ENCODE data around the gene PRDX5. TPM values are rescaled to one million over a fixed set of nuclear protein-coding genes. Genes with fewer than 3 reads are reported as not detected.

Gene PRDX5
- total RNA-seq, 1 donor from 2014 or later = 562 TPM

DNA sequence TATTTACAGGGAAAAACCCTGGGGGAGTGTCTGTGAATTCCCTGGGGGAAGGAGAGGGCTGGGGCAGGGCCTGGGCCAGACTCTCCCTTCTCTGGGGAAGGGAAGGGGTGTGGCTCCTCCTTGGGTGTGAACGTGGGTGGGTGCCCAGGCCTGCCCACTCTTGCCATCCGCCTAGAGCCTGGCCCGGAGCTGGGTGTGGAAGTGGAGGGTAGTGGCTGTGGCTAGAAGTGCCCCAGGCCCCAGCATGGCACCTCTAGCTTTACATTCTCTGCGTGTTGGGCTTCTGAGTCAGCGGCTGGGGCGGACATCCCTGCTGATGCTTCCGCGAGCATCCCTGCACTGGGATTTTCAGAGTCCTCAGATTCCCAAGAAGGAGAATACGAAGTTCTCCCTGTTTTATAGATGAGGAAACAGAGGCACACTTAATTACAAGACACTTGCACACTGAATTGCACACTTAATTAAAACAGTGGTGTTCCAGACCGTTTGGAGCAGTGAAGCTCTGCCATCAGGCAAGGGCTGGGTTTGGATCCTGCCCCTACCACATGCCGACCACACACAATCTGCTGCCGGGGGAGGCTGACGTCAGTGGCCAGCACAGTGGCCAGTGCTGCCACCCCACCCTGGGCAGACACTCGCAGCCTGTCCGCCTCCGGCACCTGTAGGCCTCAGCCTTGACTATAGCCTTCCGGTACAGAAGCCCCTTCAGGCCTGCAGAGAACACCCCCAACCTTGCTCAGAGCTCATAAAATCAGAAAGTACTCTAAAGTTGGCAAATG lies 41.1 kb upstream of the PRDX5 start:
- H3K4me3 ChIP-seq (ENCODE audit: low read depth, low read length) = no peak overlapping the region

DNA sequence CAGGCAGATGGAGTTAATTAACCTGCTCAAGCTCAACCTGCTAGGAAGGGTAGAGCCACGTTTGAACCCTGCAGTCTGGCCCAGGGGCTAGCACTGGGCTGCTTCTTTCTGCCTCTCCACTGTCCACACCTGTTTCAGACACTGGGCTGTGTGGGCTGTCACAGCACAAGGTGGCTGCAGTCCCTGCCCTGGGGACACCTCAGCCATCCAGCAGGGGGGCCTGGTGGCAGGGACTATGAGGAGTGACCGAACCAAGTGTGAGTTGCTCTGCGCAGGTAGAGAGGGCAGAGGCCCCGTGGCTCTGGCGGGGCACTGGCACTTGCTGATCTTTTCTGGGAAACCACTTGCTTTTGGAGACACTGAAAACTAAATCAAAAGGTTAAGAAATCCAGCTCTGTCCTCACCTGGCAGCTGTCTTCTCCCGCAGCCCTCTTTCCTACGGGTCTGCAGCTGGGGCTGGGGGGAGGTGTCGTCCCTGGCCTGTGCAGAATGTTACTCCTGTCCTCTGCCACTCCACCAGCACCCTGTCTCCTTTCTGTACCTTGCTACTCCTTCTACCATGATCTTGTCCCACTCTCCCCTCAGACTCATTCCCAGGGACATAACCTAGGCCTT lies 39.2 kb upstream of the PRDX5 start:
- TF ChIP-seq, protein P1, sequence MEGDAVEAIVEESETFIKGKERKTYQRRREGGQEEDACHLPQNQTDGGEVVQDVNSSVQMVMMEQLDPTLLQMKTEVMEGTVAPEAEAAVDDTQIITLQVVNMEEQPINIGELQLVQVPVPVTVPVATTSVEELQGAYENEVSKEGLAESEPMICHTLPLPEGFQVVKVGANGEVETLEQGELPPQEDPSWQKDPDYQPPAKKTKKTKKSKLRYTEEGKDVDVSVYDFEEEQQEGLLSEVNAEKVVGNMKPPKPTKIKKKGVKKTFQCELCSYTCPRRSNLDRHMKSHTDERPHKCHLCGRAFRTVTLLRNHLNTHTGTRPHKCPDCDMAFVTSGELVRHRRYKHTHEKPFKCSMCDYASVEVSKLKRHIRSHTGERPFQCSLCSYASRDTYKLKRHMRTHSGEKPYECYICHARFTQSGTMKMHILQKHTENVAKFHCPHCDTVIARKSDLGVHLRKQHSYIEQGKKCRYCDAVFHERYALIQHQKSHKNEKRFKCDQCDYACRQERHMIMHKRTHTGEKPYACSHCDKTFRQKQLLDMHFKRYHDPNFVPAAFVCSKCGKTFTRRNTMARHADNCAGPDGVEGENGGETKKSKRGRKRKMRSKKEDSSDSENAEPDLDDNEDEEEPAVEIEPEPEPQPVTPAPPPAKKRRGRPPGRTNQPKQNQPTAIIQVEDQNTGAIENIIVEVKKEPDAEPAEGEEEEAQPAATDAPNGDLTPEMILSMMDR (IDR thresholded peaks at IDR 0.05; ENCODE audit: insufficient read depth, low read length, poor library complexity, severe bottlenecking) = no peak
- Histone ChIP-seq H3K27me3 (ENCODE audit: control insufficient read depth, insufficient read depth, low read length) (no peaks in the 10 kb centered on the region), H3K36me3 (ENCODE audit: control insufficient read depth, insufficient read depth, low read length) (peaks cover 1% of the 10 kb centered on the region), H3K4me3 (ENCODE audit: low read depth, low read length) (no peak overlapping the region)
- DNase-seq (ENCODE audit: low read depth) = no peak

More for the DNA sequence above, 41.1 kb upstream of the PRDX5 start:
- no peak for DNase-seq (ENCODE audit: low read depth)
- TF ChIP-seq, protein P1 (IDR thresholded peaks at IDR 0.05; ENCODE audit: insufficient read depth, low read length, poor library complexity, severe bottlenecking) = no peak
- Histone ChIP-seq H3K36me3 (ENCODE audit: control insufficient read depth, insufficient read depth, low read length) (no peaks in the 10 kb centered on the region), H3K27me3 (ENCODE audit: control insufficient read depth, insufficient read depth, low read length) (no peaks in the 10 kb centered on the region)

DNA sequence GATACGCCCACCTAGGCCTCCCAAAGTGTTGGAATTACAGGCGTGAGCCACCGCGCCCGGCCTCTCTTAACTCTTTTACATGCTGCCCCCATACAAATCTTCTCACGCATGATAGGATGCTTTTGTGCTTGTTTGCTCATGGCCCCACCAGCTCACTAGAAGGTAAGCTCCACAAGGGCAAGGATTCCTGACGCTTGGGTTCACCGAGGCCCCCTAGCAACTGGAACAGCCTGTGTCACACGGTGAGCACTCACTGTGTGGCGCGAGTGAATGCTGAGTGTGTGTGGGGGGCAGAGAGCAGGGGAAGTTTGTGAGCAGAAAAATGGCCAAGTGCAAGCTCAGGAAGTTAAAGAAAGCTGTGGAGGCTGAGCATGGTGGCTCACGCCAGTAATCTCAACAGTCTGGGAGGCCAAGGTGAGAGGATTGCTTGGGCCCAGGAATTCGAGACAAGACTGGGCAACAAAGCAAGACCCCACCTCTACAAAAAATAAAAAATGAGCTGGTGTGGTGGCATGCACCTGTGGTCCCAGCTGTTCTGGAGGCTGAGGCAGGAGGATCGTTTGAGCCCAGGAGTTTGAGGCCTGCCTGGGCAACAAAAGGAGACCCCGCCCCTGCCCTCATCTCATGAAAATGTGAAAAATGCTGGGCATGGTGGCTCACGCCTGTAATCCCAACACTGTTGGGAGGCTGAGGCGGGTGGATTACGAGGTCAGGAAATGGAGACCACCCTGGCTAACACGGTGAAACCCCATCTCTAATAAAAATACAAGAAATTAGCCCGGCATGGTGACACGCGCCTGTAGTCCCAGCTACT lies 35.8 kb upstream of the PRDX5 start:
- DNase-seq (ENCODE audit: low read depth) = no peak
- TF ChIP-seq, protein P1 (IDR thresholded peaks at IDR 0.05; ENCODE audit: insufficient read depth, low read length, poor library complexity, severe bottlenecking) = no peak
- H3K36me3 ChIP-seq (ENCODE audit: control insufficient read depth, insufficient read depth, low read length) = peaks cover 1% of the 10 kb centered on the region
- no peak overlapping the region for H3K4me3 ChIP-seq (ENCODE audit: low read depth, low read length)
- no peaks in the 10 kb centered on the region for H3K27me3 ChIP-seq (ENCODE audit: control insufficient read depth, insufficient read depth, low read length)

DNA sequence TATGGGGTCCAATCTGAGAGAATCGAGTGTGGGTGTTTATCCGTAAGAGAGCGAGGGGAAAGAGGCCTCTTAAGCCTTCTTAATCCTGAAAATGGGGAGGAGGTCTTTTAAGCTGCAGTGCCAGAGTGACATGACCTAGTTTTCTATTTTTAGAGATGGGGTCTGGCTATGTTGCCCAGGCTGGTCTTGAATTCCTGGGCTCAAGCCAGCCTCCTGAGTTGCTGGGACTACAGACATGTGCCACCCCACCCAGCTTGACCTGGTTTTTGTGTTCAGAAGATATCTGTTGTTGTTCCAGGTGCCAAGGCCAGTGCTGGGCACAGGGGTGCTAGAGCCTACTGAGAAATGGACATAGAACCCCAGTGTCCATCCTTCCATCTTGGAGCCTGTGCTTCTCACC lies 34.8 kb upstream of the PRDX5 start:
- no peak for DNase-seq (ENCODE audit: low read depth)
- TF ChIP-seq, protein P1 (IDR thresholded peaks at IDR 0.05; ENCODE audit: insufficient read depth, low read length, poor library complexity, severe bottlenecking) = no peak
- Histone ChIP-seq H3K36me3 (ENCODE audit: control insufficient read depth, insufficient read depth, low read length) (peaks cover 1% of the 10 kb centered on the region), H3K27me3 (ENCODE audit: control insufficient read depth, insufficient read depth, low read length) (no peaks in the 10 kb centered on the region), H3K4me3 (ENCODE audit: low read depth, low read length) (no peak overlapping the region)

- H3K27me3 ChIP-seq (ENCODE audit: control insufficient read depth, insufficient read depth, low read length) = no peaks in the 10 kb centered on the region
- TF ChIP-seq, protein P1 (IDR thresholded peaks at IDR 0.05; ENCODE audit: insufficient read depth, low read length, poor library complexity, severe bottlenecking) = no peak
- H3K4me3 ChIP-seq (ENCODE audit: low read depth, low read length) = peak within 1 kb of the TSS; percentile 65
- peaks cover 1% of the 10 kb centered on the region for H3K36me3 ChIP-seq (ENCODE audit: control insufficient read depth, insufficient read depth, low read length)
- DNase-seq (ENCODE audit: low read depth) = no peak
These were observed 33.6 kb upstream of the PRDX5 start, which contains the start of gene BAD for GRCh38 chr11:64284048-64284961. Gene BAD (minus strand): TSS chr11:64284665. CDS start chr11:64284368, 297 bp downstream.
